ENCODE results near the gene TIMM10B. TPM values are rescaled to one million over a fixed set of nuclear protein-coding genes. Genes with fewer than 3 reads are reported as not detected.

TIMM10B gene
- total and polyA plus RNA-seq, 9 of the 15 experiments (the other 6 are each of a cell fraction or from before 2014, with no cell fraction given), result 43.2 to 163 (median 57.0) TPM

- TF ChIP-seq JUND (IDR thresholded peaks at IDR 0.05; ENCODE audit: borderline replicate concordance, low read depth, low read length) (peak; percentile 24; the same call in 1 of the 2 replicates), JUND (tag; IDR thresholded peaks at IDR 0.05; ENCODE audit: borderline replicate concordance, low read depth, low read length) (no peak), GABPA (tag; conservative IDR thresholded peaks at IDR 0.05; ENCODE audit: low read depth) (no peak), ZNF668 (CRISPR knock-in tag; IDR thresholded peaks at IDR 0.05) (no peak), TEAD2 (tag; IDR thresholded peaks at IDR 0.05) (no peak), ZNF197 (CRISPR knock-in tag; IDR thresholded peaks at IDR 0.05; ENCODE audit: low read depth) (no peak), RB1 (IDR thresholded peaks at IDR 0.05; ENCODE audit: low read depth) (0 out of 2 replicates have a peak, but pooled peaks have one; percentile 21), RAD21 (CRISPR knock-in tag; conservative IDR thresholded peaks at IDR 0.05 in 1 of 2, IDR thresholded peaks at IDR 0.05 in 1 of 2) (peak; percentile 74 to 76)
Observed at GRCh38 chr11:6443269-6444003, 37.9 kb upstream of the TIMM10B start (continued).

GRCh38 chr11:6448574-6448973 lies 32.7 kb upstream of the TIMM10B start:
- BruUV-seq (replicated peaks), result no TSS peak
- WGBS (ENCODE audit: insufficient coverage, low coverage, missing lambda C conversion rate), result 0% methylated on average over 3 of the region's 3 CpGs
- TF ChIP-seq RFX7 (CRISPR knock-in tag; IDR thresholded peaks at IDR 0.05) (no peak), MTA2 (IDR thresholded peaks at IDR 0.05; ENCODE audit: low read depth) (no peak), ZNF124 (CRISPR knock-in tag; IDR thresholded peaks at IDR 0.05) (no peak)
- intact Hi-C loops (cut with micrococcal nuclease) (no loop called here), in situ Hi-C loops (cut with MboI) (no loop called here)
- Histone ChIP-seq H3K27me3 (ENCODE audit: control insufficient read depth in 2 of 2, insufficient read depth in 2 of 2, low read length in 2 of 2) (0 out of 5 replicates have a peak, but pooled peaks cover 0 to 2% of the 10 kb centered on the region in 2 experiments), H3K79me2 (ENCODE audit: control insufficient read depth, insufficient read depth, low read length) (no peaks in the 10 kb centered on the region), H3K4me1 (replicated peaks in 1 of 2; ENCODE audit: control insufficient read depth in 2 of 2, insufficient read depth in 2 of 2, low read length in 2 of 2) (no peaks in the 10 kb centered on the region), H3K4me2 (ENCODE audit: insufficient read depth, low read length) (no peak overlapping the region), H3K4me3 (no peak overlapping the region), H3K27ac (ENCODE audit: extremely low read depth, low read depth, low read length) (no peak overlapping the region), H4K20me1 (replicated peaks; ENCODE audit: control insufficient read depth, insufficient read depth, low read length) (no peaks in the 10 kb centered on the region; the same call in 1 of the 2 replicates), H2AFZ (ENCODE audit: low read depth, low read length) (no peak overlapping the region), H3K36me3 (ENCODE audit: control insufficient read depth, insufficient read depth, low read length) (no peaks in the 10 kb centered on the region; the same call in 2 of the 3 replicates), H3K9ac (ENCODE audit: insufficient read depth in 1 of 2, low read depth in 2 of 2, low read length in 2 of 2) (no peak overlapping the region), H3K9me3 (replicated peaks; ENCODE audit: control insufficient read depth, insufficient read depth, low read depth, low read length) (no peaks in the 10 kb centered on the region), H3K9me1 (ENCODE audit: control insufficient read depth, insufficient read depth, low read length) (no peaks in the 10 kb centered on the region)
- FAIRE-seq, result no peak
- POLR2A ChIA-PET, result interaction anchor here (0.6 to 1.5 kb wide), 6 partner anchors 11 to 213 kb away, joined by 3 to 7 read pairs (median 4); no protein-coding TSS in a partner anchor
- no peak for DNase-seq (ENCODE audit: extremely low read depth in 1 of 4, low spot score in 3 of 4)
- no peak for ATAC-seq
- CTCF ChIA-PET (ENCODE audit: low intra/inter-chr PET ratio), result no interaction called here
